ENCODE results near the gene ARHGEF9.

DNA sequence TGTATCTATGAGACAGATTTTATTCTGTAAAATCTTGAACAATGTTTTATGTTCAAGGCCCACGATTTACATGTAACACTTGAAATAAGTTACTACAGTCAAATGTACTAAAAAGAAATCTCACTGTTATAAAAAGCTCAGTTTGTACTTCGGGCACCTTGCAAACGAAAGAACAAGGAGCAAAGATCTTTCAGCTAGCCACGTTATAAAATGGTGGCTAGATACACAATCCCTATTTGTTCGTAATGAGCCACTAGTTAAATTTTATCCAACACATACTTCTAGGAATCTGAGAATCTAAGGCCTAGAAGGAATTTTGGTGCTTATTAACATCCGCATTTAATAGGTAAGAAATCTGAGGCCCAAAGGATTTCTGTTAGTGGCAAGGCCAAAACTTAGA is 2.5 kb downstream of the ARHGEF9 start:
- TF ChIP-seq, protein P1, sequence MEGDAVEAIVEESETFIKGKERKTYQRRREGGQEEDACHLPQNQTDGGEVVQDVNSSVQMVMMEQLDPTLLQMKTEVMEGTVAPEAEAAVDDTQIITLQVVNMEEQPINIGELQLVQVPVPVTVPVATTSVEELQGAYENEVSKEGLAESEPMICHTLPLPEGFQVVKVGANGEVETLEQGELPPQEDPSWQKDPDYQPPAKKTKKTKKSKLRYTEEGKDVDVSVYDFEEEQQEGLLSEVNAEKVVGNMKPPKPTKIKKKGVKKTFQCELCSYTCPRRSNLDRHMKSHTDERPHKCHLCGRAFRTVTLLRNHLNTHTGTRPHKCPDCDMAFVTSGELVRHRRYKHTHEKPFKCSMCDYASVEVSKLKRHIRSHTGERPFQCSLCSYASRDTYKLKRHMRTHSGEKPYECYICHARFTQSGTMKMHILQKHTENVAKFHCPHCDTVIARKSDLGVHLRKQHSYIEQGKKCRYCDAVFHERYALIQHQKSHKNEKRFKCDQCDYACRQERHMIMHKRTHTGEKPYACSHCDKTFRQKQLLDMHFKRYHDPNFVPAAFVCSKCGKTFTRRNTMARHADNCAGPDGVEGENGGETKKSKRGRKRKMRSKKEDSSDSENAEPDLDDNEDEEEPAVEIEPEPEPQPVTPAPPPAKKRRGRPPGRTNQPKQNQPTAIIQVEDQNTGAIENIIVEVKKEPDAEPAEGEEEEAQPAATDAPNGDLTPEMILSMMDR (IDR thresholded peaks at IDR 0.05; ENCODE audit: poor library complexity, severe bottlenecking): no peak
- TF ChIP-seq TAF1 (IDR thresholded peaks at IDR 0.05; ENCODE audit: low read depth) (no peak), SMC3 (conservative IDR thresholded peaks at IDR 0.05; ENCODE audit: poor library complexity) (no peak), EP300 (conservative IDR thresholded peaks at IDR 0.05; ENCODE audit: poor library complexity, severe bottlenecking) (no peak), EZH2 (IDR thresholded peaks at IDR 0.05; ENCODE audit: borderline replicate concordance, insufficient read depth, low read length, poor library complexity, severe bottlenecking) (no peak), POLR2AphosphoS5 (IDR thresholded peaks at IDR 0.05) (no peak), RAD21 (conservative IDR thresholded peaks at IDR 0.05) (no peak), REST (IDR thresholded peaks at IDR 0.05; ENCODE audit: borderline replicate concordance) (no peak), MXI1 (conservative IDR thresholded peaks at IDR 0.05; ENCODE audit: poor library complexity, severe bottlenecking) (no peak)

All from neural cell (in vitro differentiated cells).